Measurements from ENCODE around the gene FARSA. TPM values are rescaled to one million over a fixed set of nuclear protein-coding genes. Genes with fewer than 3 reads are reported as not detected.

The FARSA gene
- total RNA-seq, 2 donors from 2014 or later = 130 to 196 TPM

- peaks cover 18% of the 10 kb centered on the region for H3K36me3 Mint-ChIP-seq
- peak overlapping the region; percentile 12 for H3K4me3 Mint-ChIP-seq
- H3K27me3 Mint-ChIP-seq = no peaks in the 10 kb centered on the region
- no peak for ATAC-seq
- peaks cover 35 to 36% of the 10 kb centered on the region in 2 donors for H3K4me1 Mint-ChIP-seq (ENCODE audit: low read depth in 2 of 2)
- no peak for DNase-seq (ENCODE audit: low spot score)
- H3K9me3 Mint-ChIP-seq = no peaks in the 10 kb centered on the region
- H3K27ac Mint-ChIP-seq = peak overlapping the region in 1 of 2 donors; percentile 48
Measured at GRCh38 chr19:12949363-12950283, 16.1 kb upstream of the FARSA start.

GRCh38 chr19:12948612-12949362, 15.3 kb upstream of the FARSA start:
- H3K9me3 Mint-ChIP-seq = no peaks in the 10 kb centered on the region
- no peak overlapping the region for H3K4me3 Mint-ChIP-seq
- ATAC-seq (no peak), DNase-seq (ENCODE audit: low spot score) (no peak)
- H3K27ac Mint-ChIP-seq = peak overlapping the region in 1 of 2 donors; percentile 61
- H3K27me3 Mint-ChIP-seq = no peaks in the 10 kb centered on the region
- peaks cover 22% of the 10 kb centered on the region for H3K36me3 Mint-ChIP-seq
- peaks cover 34 to 35% of the 10 kb centered on the region in 2 donors for H3K4me1 Mint-ChIP-seq (ENCODE audit: low read depth in 2 of 2)

GRCh38 chr19:12947702-12948611, 14.4 kb upstream of the FARSA start:
- DNase-seq (ENCODE audit: low spot score) (no peak), ATAC-seq (no peak)
- Mint-ChIP-seq H3K27ac (peak overlapping the region in 1 of 2 donors; percentile 61), H3K9me3 (no peaks in the 10 kb centered on the region), H3K36me3 (peaks cover 29% of the 10 kb centered on the region), H3K4me1 (ENCODE audit: low read depth in 2 of 2) (peaks cover 38 to 41% of the 10 kb centered on the region in 2 donors), H3K27me3 (no peaks in the 10 kb centered on the region), H3K4me3 (no peak overlapping the region)

DNA sequence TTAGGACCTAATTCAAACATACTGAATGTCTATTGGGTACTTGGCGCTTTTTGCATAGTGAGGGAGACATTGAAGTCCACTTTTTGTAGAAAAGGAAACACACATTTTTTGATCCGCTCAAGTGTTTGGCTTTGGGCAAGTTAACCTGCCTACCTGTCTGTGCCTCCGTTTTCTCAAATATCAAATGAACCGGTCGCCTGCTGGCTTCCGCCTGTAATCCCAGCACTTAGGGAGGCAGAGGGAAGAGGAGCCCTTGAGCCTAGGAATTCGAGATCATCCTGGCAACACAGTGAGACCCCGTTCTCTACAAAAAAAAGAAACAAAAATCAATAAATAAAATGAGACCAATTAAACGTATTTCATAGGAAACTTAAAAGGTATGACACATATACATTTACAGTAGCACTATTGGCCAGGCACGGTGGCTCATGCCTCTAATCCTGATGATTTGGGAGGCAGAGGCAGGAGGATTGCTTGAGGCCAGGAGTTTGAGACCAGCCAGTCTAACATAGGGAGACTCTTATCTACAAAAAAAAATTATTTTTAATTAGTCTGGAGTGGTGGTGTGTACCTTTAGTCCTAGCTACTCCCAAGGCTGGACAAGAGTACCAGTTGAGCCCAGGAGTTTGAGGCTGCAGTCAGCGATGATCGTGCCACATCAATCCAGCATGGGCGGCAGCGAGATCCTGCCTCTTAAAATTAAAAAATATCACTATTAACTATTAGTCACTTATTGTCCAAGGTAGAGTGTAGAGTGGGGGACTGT, 13.4 kb upstream of the FARSA start:
- H3K4me1 Mint-ChIP-seq (ENCODE audit: low read depth in 2 of 2) = peaks cover 43 to 44% of the 10 kb centered on the region in 2 donors
- DNase-seq (ENCODE audit: low spot score) (no peak), ATAC-seq (no peak)
- H3K4me3 Mint-ChIP-seq = peak overlapping the region; percentile 93
- H3K9me3 Mint-ChIP-seq = no peaks in the 10 kb centered on the region
- peak overlapping the region; percentile 91 to 95 for H3K27ac Mint-ChIP-seq
- H3K36me3 Mint-ChIP-seq = peaks cover 36% of the 10 kb centered on the region
- H3K27me3 Mint-ChIP-seq = no peaks in the 10 kb centered on the region

DNA sequence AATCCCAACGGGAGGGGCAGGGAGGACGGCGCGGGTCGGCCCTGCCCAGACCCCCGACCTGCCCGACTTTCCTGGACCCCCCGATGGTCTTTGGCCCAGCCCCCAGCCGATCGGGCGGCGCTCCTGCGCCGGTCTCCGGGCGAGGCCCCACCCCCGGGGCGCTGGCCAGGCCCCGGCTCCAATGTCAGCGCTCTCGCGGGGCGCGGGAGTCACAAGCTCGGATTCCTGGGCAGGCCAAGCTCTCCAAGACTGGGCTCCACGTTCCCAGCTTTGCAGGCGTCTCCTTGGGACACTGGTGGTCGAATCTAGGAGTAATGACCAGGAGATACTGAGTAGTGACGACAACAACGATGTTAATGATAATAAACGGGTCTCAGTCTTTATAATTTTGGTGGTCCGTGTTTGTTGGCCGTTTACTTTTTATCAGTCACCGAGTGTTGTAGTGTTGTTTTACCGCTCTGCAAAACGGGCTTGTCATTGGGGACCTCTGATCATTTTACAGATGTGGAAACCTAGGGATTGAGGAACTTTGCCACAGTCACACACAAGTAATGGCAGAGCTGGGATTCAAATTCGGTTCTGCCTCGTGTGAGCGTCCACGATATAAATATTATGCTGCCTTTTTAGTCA, 12.7 kb upstream of the FARSA start:
- H3K4me3 Mint-ChIP-seq = peak overlapping the region; percentile 93
- no peaks in the 10 kb centered on the region for H3K27me3 Mint-ChIP-seq
- H3K4me1 Mint-ChIP-seq (ENCODE audit: low read depth in 2 of 2) = peaks cover 41 to 44% of the 10 kb centered on the region in 2 donors
- peak; percentile 74 for DNase-seq (ENCODE audit: low spot score)
- H3K9me3 Mint-ChIP-seq = no peaks in the 10 kb centered on the region
- peak overlapping the region; percentile 91 to 95 for H3K27ac Mint-ChIP-seq
- H3K36me3 Mint-ChIP-seq = peaks cover 36% of the 10 kb centered on the region
- peak; percentile 76 to 81 for ATAC-seq

- H3K27ac Mint-ChIP-seq = peak within 1 kb of the TSS; percentile 91 to 95
- H3K36me3 Mint-ChIP-seq = peaks cover 36% of the 10 kb centered on the region
- H3K4me3 Mint-ChIP-seq = peak within 1 kb of the TSS; percentile 93
- DNase-seq (ENCODE audit: low spot score) (peak; percentile 98), ATAC-seq (peak; percentile 89 to 92)
- no peaks in the 10 kb centered on the region for H3K9me3 Mint-ChIP-seq
- no peaks in the 10 kb centered on the region for H3K27me3 Mint-ChIP-seq
- H3K4me1 Mint-ChIP-seq (ENCODE audit: low read depth in 2 of 2) = peaks cover 44 to 47% of the 10 kb centered on the region in 2 donors
Measured at GRCh38 chr19:12945479-12946091, 12.1 kb upstream of the FARSA start, which contains the start of gene RAD23A. Gene RAD23A, plus strand, starts transcription at chr19:12945862. Its CDS starts 87 bp downstream, at chr19:12945949.

GRCh38 chr19:12944104-12944674, 10.7 kb upstream of the FARSA start:
- ATAC-seq (no peak), DNase-seq (ENCODE audit: low spot score) (no peak)
- Mint-ChIP-seq H3K4me1 (ENCODE audit: low read depth in 2 of 2) (peaks cover 52 to 56% of the 10 kb centered on the region in 2 donors), H3K4me3 (peak overlapping the region; percentile 93), H3K27ac (peak overlapping the region; percentile 91 to 95), H3K36me3 (peaks cover 41% of the 10 kb centered on the region), H3K27me3 (no peaks in the 10 kb centered on the region), H3K9me3 (no peaks in the 10 kb centered on the region)

DNA sequence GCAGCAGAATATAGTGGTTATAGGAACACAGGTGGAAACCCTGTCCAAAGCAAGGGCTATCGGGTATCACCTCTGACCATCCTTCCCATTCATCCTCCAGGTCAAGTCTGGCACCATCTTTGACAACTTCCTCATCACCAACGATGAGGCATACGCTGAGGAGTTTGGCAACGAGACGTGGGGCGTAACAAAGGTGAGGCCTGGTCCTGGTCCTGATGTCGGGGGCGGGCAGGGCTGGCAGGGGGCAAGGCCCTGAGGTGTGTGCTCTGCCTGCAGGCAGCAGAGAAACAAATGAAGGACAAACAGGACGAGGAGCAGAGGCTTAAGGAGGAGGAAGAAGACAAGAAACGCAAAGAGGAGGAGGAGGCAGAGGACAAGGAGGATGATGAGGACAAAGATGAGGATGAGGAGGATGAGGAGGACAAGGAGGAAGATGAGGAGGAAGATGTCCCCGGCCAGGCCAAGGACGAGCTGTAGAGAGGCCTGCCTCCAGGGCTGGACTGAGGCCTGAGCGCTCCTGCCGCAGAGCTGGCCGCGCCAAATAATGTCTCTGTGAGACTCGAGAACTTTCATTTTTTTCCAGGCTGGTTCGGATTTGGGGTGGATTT, 10.0 kb upstream of the FARSA start:
- Mint-ChIP-seq H3K4me3 (peak overlapping the region; percentile 71), H3K27me3 (no peaks in the 10 kb centered on the region), H3K4me1 (ENCODE audit: low read depth in 2 of 2) (peaks cover 55 to 63% of the 10 kb centered on the region in 2 donors), H3K9me3 (no peaks in the 10 kb centered on the region), H3K27ac (peak overlapping the region; percentile 91 to 95), H3K36me3 (peaks cover 45% of the 10 kb centered on the region)
- ATAC-seq = no peak
- DNase-seq (ENCODE audit: low spot score) = no peak

DNA sequence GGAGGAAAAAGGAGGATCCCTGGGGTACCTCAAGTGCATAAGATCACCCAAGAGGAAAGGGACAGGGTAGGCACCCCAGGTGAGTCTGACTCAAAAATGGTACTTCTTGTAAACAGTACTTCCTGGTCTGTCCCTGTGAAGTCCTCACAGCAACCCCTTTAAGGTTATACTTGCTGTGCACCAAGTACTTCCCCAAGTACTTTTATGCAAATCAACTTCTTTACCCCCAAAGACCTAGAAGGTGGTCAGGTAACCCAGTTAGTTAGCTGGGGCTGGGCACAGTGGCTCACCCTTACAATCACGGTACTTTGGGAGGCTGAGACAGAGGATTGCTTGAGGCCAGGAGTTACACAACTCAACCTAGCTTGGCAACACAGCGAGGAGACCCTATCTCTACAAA, 7.4 kb upstream of the FARSA start:
- Mint-ChIP-seq H3K4me3 (peak overlapping the region; percentile 97), H3K36me3 (peaks cover 41% of the 10 kb centered on the region), H3K9me3 (no peaks in the 10 kb centered on the region), H3K27me3 (no peaks in the 10 kb centered on the region), H3K4me1 (ENCODE audit: low read depth in 2 of 2) (peaks cover 51 to 68% of the 10 kb centered on the region in 2 donors), H3K27ac (peak overlapping the region; percentile 96 to 98)
- no peak for DNase-seq (ENCODE audit: low spot score)
- no peak for ATAC-seq

- no peaks in the 10 kb centered on the region for H3K27me3 Mint-ChIP-seq
- DNase-seq (ENCODE audit: low spot score) = no peak
- H3K4me1 Mint-ChIP-seq (ENCODE audit: low read depth in 2 of 2) = peaks cover 46 to 60% of the 10 kb centered on the region in 2 donors
- H3K27ac Mint-ChIP-seq = peak overlapping the region; percentile 96 to 98
- peak overlapping the region; percentile 97 for H3K4me3 Mint-ChIP-seq
- no peak for ATAC-seq
- peaks cover 35% of the 10 kb centered on the region for H3K36me3 Mint-ChIP-seq
- H3K9me3 Mint-ChIP-seq = no peaks in the 10 kb centered on the region
Measured at GRCh38 chr19:12939975-12940423, 6.5 kb upstream of the FARSA start.
